K562 (cell line): Measurements from ENCODE around the gene TPRG1L. TPM values are rescaled to one million over a fixed set of nuclear protein-coding genes. Genes with fewer than 3 reads are reported as not detected.

Experiments used
- ATAC-seq: fragments of 200-7000 bp; cut with Tn5 transposase; 3 replicates; pipeline ENCODE4 v1.9.1; 2020; ENCODE audit warnings: moderate library complexity
- BruUV-seq: library from RNA; stranded (reverse); fragments of 400-500 nt; replicated peaks from 2 replicates; lab custom pipeline; 2021; lab: Mats Ljungman, UMichigan
- CTCF ChIA-PET: fragments of 300-600 bp; formaldehyde crosslinking; extraction: SDS; loops from one replicate; lab custom pipeline; 2021; ENCODE audit warnings: low intra/inter-chr PET ratio; lab: Yijun Ruan, JAX
- POLR2A ChIA-PET: fragments of 300-600, 350-650 bp; sonication (Branson Sonifier 250); formaldehyde crosslinking; extraction: SDS; loops from one replicate; lab custom pipeline; 2021; ENCODE audit warnings: antibody characterized with exemption, inconsistent platforms; lab: Yijun Ruan, JAX
- DNase-seq, 4 experiments: peaks; one replicate each; pipeline versions ENCODE4 v3.0.0 to v3.0.0-alpha.2; 2011 to 2018; ENCODE audit warnings: low spot score in 3 of 4, mixed read lengths in 3 of 4; ENCODE audit errors: extremely low read depth in 1 of 4
- FAIRE-seq: peaks from 2 replicates; lab custom pipeline; 2011; peaks lifted over from hg19 to GRCh38; lab: Jason Lieb, UNC
- H2AFZ ChIP-seq: 2 replicates; pipeline ENCODE4 v1.6.0; 2011; ENCODE audit warnings: low read depth, low read length, control low read depth, inconsistent platforms
- H3K27ac ChIP-seq: fragments of 200-600 bp; 3 replicates; pipeline ENCODE4 v1.8.0; 2011; ENCODE audit warnings: low read depth, mild to moderate bottlenecking, control low read depth, inconsistent platforms, low read length, moderate library complexity, mixed read lengths; ENCODE audit errors: extremely low read depth
- H3K27me3 ChIP-seq, 2 experiments: fragments of 300-600 bp in 1 of 2; 2 replicates in 1 of 2; 3 replicates in 1 of 2; pipeline versions ENCODE4 v1.6.0 to v1.8.0; 2011; ENCODE audit warnings: inconsistent platforms in 2 of 2, low read length in 2 of 2, mild to moderate bottlenecking in 1 of 2, mixed read lengths in 1 of 2, moderate library complexity in 1 of 2; ENCODE audit not compliant: control insufficient read depth in 2 of 2, insufficient read depth in 2 of 2
- H3K36me3 ChIP-seq: fragments of 300-600 bp; 3 replicates; pipeline ENCODE4 v1.8.0; 2011; ENCODE audit warnings: mild to moderate bottlenecking, low read length, inconsistent platforms; ENCODE audit not compliant: control insufficient read depth, insufficient read depth
- H3K4me1 ChIP-seq, 2 experiments: fragments of 200-600 bp in 1 of 2; replicated peaks in 1 of 2; 2 replicates in 1 of 2; 3 replicates in 1 of 2; pipeline versions ENCODE4 v1.5.1 to v1.8.0; 2011; ENCODE audit warnings: inconsistent platforms in 2 of 2, low read length in 2 of 2, mild to moderate bottlenecking in 1 of 2, mixed read lengths in 1 of 2, moderate library complexity in 1 of 2; ENCODE audit not compliant: control insufficient read depth in 2 of 2, insufficient read depth in 2 of 2
- H3K4me2 ChIP-seq: 2 replicates; pipeline ENCODE4 v1.6.1; 2011; ENCODE audit warnings: low read length, control low read depth, inconsistent platforms, mixed read lengths; ENCODE audit not compliant: insufficient read depth
- H3K4me3 ChIP-seq: fragments of 200-600 bp; sonication (generic), shearing (Covaris generic); 2 replicates; pipeline ENCODE4 v1.5.1; 2016; ENCODE audit warnings: control low read depth, inconsistent platforms
- H3K79me2 ChIP-seq: fragments of 200-600 bp; 3 replicates; pipeline ENCODE4 v1.8.0; 2011; ENCODE audit warnings: low read length, inconsistent platforms; ENCODE audit not compliant: control insufficient read depth, insufficient read depth
- H3K9ac ChIP-seq, 2 experiments: 2 replicates each; pipeline versions ENCODE4 v1.6.0 to v1.6.1; 2011; ENCODE audit warnings: low read depth in 2 of 2, low read length in 2 of 2, control low read depth in 1 of 2, inconsistent platforms in 1 of 2, mild to moderate bottlenecking in 1 of 2, mixed read lengths in 1 of 2; ENCODE audit not compliant: insufficient read depth in 1 of 2
- H3K9me1 ChIP-seq: one replicate; pipeline ENCODE4 v1.6.0; 2011; ENCODE audit warnings: inconsistent platforms, mild to moderate bottlenecking, low read length, moderate library complexity; ENCODE audit not compliant: control insufficient read depth, insufficient read depth
- H3K9me3 ChIP-seq: replicated peaks from 2 replicates; pipeline ENCODE4 v1.5.1; 2011; ENCODE audit warnings: low read depth, low read length, inconsistent platforms; ENCODE audit not compliant: control insufficient read depth, insufficient read depth
- H4K20me1 ChIP-seq: replicated peaks from 2 replicates; pipeline ENCODE4 v1.6.1; 2011; ENCODE audit warnings: low read length, inconsistent platforms, mixed read lengths; ENCODE audit not compliant: control insufficient read depth, insufficient read depth
- ARID1B ChIP-seq: fragments of 450-650 bp; IDR thresholded peaks from 2 replicates; pipeline ENCODE4 v1.6.1; 2016; ENCODE audit warnings: antibody characterized with exemption, mild to moderate bottlenecking, inconsistent platforms
- ARID2 ChIP-seq: fragments of 450-650 bp; IDR thresholded peaks from 2 replicates; pipeline ENCODE4 v1.6.1; 2017; ENCODE audit warnings: antibody characterized with exemption, mild to moderate bottlenecking
- FOXJ3 ChIP-seq: sonication (generic); formaldehyde crosslinking; IDR thresholded peaks from 2 replicates; pipeline ENCODE4 v1.4.0; 2020; ENCODE audit warnings: mild to moderate bottlenecking, missing genetic modification reagents
- FOXK2 ChIP-seq, 2 experiments: fragments of 450-650 bp; IDR thresholded peaks in 1 of 2; conservative IDR thresholded peaks in 1 of 2; 2 replicates each; pipeline ENCODE4 v1.6.1; 2016; ENCODE audit warnings: low read depth in 2 of 2, mild to moderate bottlenecking in 1 of 2
- HES1 ChIP-seq: fragments of 450-650 bp; IDR thresholded peaks from 2 replicates; pipeline ENCODE4 v1.6.1; 2016; ENCODE audit warnings: low read depth, mild to moderate bottlenecking, moderate library complexity
- HEY1 ChIP-seq: fragments of 250-450 bp; sonication (Bioruptor Pico); IDR thresholded peaks from 2 replicates; pipeline ENCODE4 v1.5.0; 2020; ENCODE audit warnings: mild to moderate bottlenecking, moderate library complexity, borderline replicate concordance
- L3MBTL2 ChIP-seq: fragments of 450-650 bp; IDR thresholded peaks from 2 replicates; pipeline ENCODE4 v1.6.1; 2016; ENCODE audit warnings: mild to moderate bottlenecking, moderate library complexity
- MTA3 ChIP-seq: fragments of 450-650 bp; formaldehyde crosslinking; IDR thresholded peaks from 2 replicates; pipeline ENCODE4 v1.6.1; 2017; ENCODE audit warnings: mild to moderate bottlenecking, borderline replicate concordance
- MYNN ChIP-seq, 2 experiments: sonication (generic); formaldehyde crosslinking in 1 of 2; IDR thresholded peaks; 2 replicates each; pipeline versions ENCODE4 v1.5.0 to v1.6.1; 2016 to 2020; ENCODE audit warnings: antibody characterized with exemption in 1 of 2, missing genetic modification reagents in 1 of 2
- NFIX ChIP-seq: fragments of 250-450 bp; sonication (Bioruptor Pico); IDR thresholded peaks from 2 replicates; pipeline ENCODE4 v1.4.0; 2020; ENCODE audit warnings: low read depth, mild to moderate bottlenecking, moderate library complexity
- PPARD ChIP-seq: fragments of 250-450 bp; sonication (Bioruptor Pico); IDR thresholded peaks from 2 replicates; pipeline ENCODE4 v1.8.0; 2022; ENCODE audit warnings: inconsistent platforms, mild to moderate bottlenecking, moderate library complexity
- RBBP5 ChIP-seq: fragments of 200-600 bp; sonication (generic); IDR thresholded peaks from 2 replicates; pipeline ENCODE4 v1.6.1; 2012; ENCODE audit warnings: borderline replicate concordance, mild to moderate bottlenecking, low read length, control low read depth, inconsistent platforms; ENCODE audit not compliant: insufficient read depth, poor library complexity, severe bottlenecking
- RBFOX2 ChIP-seq: fragments of 200-400 bp; formaldehyde crosslinking; IDR thresholded peaks from 2 replicates; pipeline ENCODE4 v1.6.1; 2017; ENCODE audit warnings: low read depth, mild to moderate bottlenecking, low read length, moderate library complexity
- RBM22 ChIP-seq: fragments of 200-400 bp; formaldehyde crosslinking; IDR thresholded peaks from 2 replicates; pipeline ENCODE4 v1.6.1; 2018; ENCODE audit warnings: low read length, low read depth; ENCODE audit not compliant: poor library complexity, severe bottlenecking
- ZNF134 ChIP-seq: fragments of 250-450 bp; sonication (Bioruptor Pico); conservative IDR thresholded peaks from 2 replicates; pipeline ENCODE4 v1.4.0; 2020
- ZNF23 ChIP-seq: fragments of 250-450 bp; sonication (Bioruptor Pico); IDR thresholded peaks from 2 replicates; pipeline ENCODE4 v1.4.0; 2020; ENCODE audit warnings: mild to moderate bottlenecking
- ZNF717 ChIP-seq: fragments of 250-450 bp; sonication (Bioruptor Pico); IDR thresholded peaks from 2 replicates; pipeline ENCODE4 v1.5.0; 2021
- WGBS: fragments of 100-300 bp; shearing (Covaris generic); methylation state at CpG from one replicate; pipeline ENCODE4 v1.1.6; 2016; ENCODE audit warnings: low coverage, mixed read lengths; ENCODE audit not compliant: insufficient coverage; ENCODE audit errors: missing lambda C conversion rate; 5-methylcytosine and 5-hydroxymethylcytosine counted together
- in situ Hi-C: fragments of 300-500 bp; cut with MboI; formaldehyde crosslinking; loops from 4 replicates; pipeline ENCODE4 v1.15.0; 2018; ENCODE audit warnings: inconsistent platforms, mixed read lengths
- intact Hi-C: fragments of 100-400 bp; cut with micrococcal nuclease; formaldehyde crosslinking; loops from 2 replicates; pipeline ENCODE4 v1.14.2; 2022
- polyA plus RNA-seq, 8 experiments: library from polyadenylated mRNA; depleted of rRNA in 4 of 8; stranded (reverse) in 5 of 8; unstranded in 3 of 8; fragments of >200 nt; fragmentation: Nextera tagmentation in 2 of 8; fragmentation: Illumina TruSeq in 1 of 8; extraction: Ambion mirVana in 2 of 8; extraction: Trizol in 1 of 8; gene quantifications; 2 replicates each; pipeline versions ENCODE4 v1.2.1 to v1.2.3, GENCODE V29; 2011 to 2014; ENCODE audit warnings: inconsistent platforms in 1 of 8, missing spikeins in 1 of 8
- total RNA-seq, 7 experiments: library from RNA; depleted of rRNA in 6 of 7; stranded (reverse); fragments of >200 nt in 6 of 7; fragmentation: Illumina TruSeq in 2 of 7; extraction: Trizol in 2 of 7; gene quantifications; 2 replicates each; pipeline versions ENCODE4 v1.2.1 to v1.2.3, GENCODE V29; 2011 to 2021; ENCODE audit warnings: low replicate concordance in 1 of 7
- TF ChIP-seq, protein P1 (sequence below): IDR thresholded peaks from 3 replicates; pipeline ENCODE4 v1.6.1; 2011; ENCODE audit warnings: borderline replicate concordance, mild to moderate bottlenecking; ENCODE audit not compliant: insufficient read length, insufficient read depth

The TPRG1L gene
- total and polyA plus RNA-seq, 9 of the 15 experiments (the other 6 are each of a cell fraction or from before 2014, with no cell fraction given), result 1.6 to 11.0 (median 6.2) TPM

DNA sequence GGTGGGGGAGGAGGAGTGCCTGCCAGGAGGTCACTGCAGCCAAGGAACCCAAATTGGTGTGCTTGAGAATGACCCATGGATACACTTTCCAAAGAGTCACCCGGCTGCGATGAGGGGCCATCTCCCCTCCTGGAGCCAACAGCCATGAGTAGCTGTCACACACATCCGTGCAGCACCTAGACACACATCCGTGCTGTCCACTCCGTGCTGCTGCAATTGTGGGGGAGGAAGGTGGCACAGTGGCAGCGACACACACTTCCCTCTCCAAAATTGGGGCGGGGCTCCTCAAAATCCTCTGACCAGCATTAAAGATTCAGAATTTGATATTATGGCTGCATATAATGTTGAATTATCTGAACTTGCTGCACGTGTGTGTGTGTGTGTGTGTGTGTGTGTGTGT, 43.3 kb downstream of the TPRG1L start:
- CTCF ChIA-PET, result no interaction called here
- H3K36me3 ChIP-seq, result no peaks in the 10 kb centered on the region
- H2AFZ ChIP-seq, result no peak overlapping the region
- no peak overlapping the region for H3K4me2 ChIP-seq
- no peak for TF ChIP-seq ZNF134 (CRISPR knock-in tag)
- TF ChIP-seq ARID2, result no peak
- TF ChIP-seq PPARD (CRISPR knock-in tag), result no peak
- no peak for TF ChIP-seq ZNF717 (CRISPR knock-in tag)
- no peak for TF ChIP-seq HES1
- no peak for TF ChIP-seq NFIX (CRISPR knock-in tag)
- TF ChIP-seq MYNN (IDR thresholded peaks at IDR 0.05), result no peak
- no peak for TF ChIP-seq MYNN (CRISPR knock-in tag; IDR thresholded peaks at IDR 0.05)
- no peak for TF ChIP-seq ARID1B
- TF ChIP-seq FOXK2 (conservative IDR thresholded peaks at IDR 0.05 in 1 of 2, IDR thresholded peaks at IDR 0.05 in 1 of 2; ENCODE audit: low read depth in 2 of 2), result no peak
- no peak for TF ChIP-seq FOXJ3
- no peak for TF ChIP-seq ZNF23 (CRISPR knock-in tag)
- TF ChIP-seq RBBP5, result no peak
- no peak for TF ChIP-seq RBFOX2
- no peak for TF ChIP-seq HEY1
- TF ChIP-seq RBM22, result no peak
- TF ChIP-seq MTA3, result no peak
- no peak for TF ChIP-seq L3MBTL2
- TF ChIP-seq, protein P1, sequence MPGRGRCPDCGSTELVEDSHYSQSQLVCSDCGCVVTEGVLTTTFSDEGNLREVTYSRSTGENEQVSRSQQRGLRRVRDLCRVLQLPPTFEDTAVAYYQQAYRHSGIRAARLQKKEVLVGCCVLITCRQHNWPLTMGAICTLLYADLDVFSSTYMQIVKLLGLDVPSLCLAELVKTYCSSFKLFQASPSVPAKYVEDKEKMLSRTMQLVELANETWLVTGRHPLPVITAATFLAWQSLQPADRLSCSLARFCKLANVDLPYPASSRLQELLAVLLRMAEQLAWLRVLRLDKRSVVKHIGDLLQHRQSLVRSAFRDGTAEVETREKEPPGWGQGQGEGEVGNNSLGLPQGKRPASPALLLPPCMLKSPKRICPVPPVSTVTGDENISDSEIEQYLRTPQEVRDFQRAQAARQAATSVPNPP, result no peak
- TF ChIP-seq, all 486 proteins: peak for 0
- H3K9ac ChIP-seq, result no peak overlapping the region
- ATAC-seq (no peak), FAIRE-seq (no peak), DNase-seq (no peak)
- no peak overlapping the region for H3K4me3 ChIP-seq
- H3K27ac ChIP-seq, result no peak overlapping the region
- POLR2A ChIA-PET, result interaction anchor here (0.7 to 1.2 kb wide), 3 partner anchors 13 to 425 kb away, joined by 3 to 5 read pairs (median 4); no protein-coding TSS in a partner anchor
- intact Hi-C loops, result no loop called here
- in situ Hi-C loops, result no loop called here
- H3K9me1 ChIP-seq, result no peaks in the 10 kb centered on the region
- no peaks in the 10 kb centered on the region for H3K79me2 ChIP-seq
- peaks cover 32 to 66% of the 10 kb centered on the region in 2 experiments; a peak in 4 of 5 replicates for H3K27me3 ChIP-seq
- 31% methylated on average over 8 of the region's 8 CpGs for WGBS
- peaks cover 39% of the 10 kb centered on the region for H4K20me1 ChIP-seq
- BruUV-seq, result no TSS peak
- peaks cover 3 to 48% of the 10 kb centered on the region in 2 experiments; a peak in 3 of 5 replicates for H3K4me1 ChIP-seq
- no peaks in the 10 kb centered on the region for H3K9me3 ChIP-seq
